GM06990 (cell line): ENCODE data around the gene GFRA1.

ENCODE experiments used
- DNase-seq: peaks from one replicate; pipeline ENCODE4 v3.0.0-alpha.2; 2011; ENCODE audit not compliant: insufficient read length; ENCODE audit errors: extremely low read depth
- H3K27me3 ChIP-seq: replicated peaks from 2 replicates; pipeline ENCODE4 v1.6.0; 2011; ENCODE audit warnings: low read length; ENCODE audit not compliant: control insufficient read depth, insufficient read depth
- H3K36me3 ChIP-seq: 2 replicates; pipeline ENCODE4 v1.5.1; 2011; ENCODE audit warnings: low read length; ENCODE audit not compliant: control insufficient read depth, insufficient read depth
- H3K4me3 ChIP-seq: replicated peaks from 2 replicates; pipeline ENCODE4 v1.5.1; 2011; ENCODE audit warnings: low read depth, mild to moderate bottlenecking, control low read depth, low read length
- TF ChIP-seq, protein P1 (sequence below): IDR thresholded peaks from 2 replicates; pipeline ENCODE4 v1.5.1; 2011; ENCODE audit warnings: low read length, control low read depth, mild to moderate bottlenecking, inconsistent platforms; ENCODE audit not compliant: insufficient read depth, poor library complexity, severe bottlenecking

Gene GFRA1

DNA sequence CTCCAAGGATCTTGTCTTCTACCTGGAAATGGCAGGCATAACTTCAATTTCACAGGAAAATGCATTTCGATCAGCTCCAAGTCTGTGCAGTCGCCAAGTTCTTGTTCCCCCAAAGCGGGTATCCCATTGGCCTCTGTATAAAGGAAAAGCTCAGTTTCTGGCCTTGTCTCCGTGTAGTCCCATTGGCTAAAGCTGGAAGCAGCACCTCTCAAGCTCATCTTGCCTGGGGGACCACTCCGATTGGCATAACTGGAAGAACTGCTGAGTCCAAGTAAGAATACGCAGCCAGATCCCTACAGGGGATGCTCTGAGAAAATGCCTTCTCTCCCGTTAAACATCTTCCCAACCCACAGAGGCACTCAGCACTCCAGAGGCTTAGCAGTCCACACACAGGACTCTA, 205.2 kb downstream of the GFRA1 start:
- DNase-seq, result no peak
- Histone ChIP-seq H3K36me3 (no peaks in the 10 kb centered on the region), H3K27me3 (no peaks in the 10 kb centered on the region; the same call in 1 of the 2 replicates), H3K4me3 (no peak overlapping the region)
- TF ChIP-seq, protein P1, sequence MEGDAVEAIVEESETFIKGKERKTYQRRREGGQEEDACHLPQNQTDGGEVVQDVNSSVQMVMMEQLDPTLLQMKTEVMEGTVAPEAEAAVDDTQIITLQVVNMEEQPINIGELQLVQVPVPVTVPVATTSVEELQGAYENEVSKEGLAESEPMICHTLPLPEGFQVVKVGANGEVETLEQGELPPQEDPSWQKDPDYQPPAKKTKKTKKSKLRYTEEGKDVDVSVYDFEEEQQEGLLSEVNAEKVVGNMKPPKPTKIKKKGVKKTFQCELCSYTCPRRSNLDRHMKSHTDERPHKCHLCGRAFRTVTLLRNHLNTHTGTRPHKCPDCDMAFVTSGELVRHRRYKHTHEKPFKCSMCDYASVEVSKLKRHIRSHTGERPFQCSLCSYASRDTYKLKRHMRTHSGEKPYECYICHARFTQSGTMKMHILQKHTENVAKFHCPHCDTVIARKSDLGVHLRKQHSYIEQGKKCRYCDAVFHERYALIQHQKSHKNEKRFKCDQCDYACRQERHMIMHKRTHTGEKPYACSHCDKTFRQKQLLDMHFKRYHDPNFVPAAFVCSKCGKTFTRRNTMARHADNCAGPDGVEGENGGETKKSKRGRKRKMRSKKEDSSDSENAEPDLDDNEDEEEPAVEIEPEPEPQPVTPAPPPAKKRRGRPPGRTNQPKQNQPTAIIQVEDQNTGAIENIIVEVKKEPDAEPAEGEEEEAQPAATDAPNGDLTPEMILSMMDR, result no peak

DNA sequence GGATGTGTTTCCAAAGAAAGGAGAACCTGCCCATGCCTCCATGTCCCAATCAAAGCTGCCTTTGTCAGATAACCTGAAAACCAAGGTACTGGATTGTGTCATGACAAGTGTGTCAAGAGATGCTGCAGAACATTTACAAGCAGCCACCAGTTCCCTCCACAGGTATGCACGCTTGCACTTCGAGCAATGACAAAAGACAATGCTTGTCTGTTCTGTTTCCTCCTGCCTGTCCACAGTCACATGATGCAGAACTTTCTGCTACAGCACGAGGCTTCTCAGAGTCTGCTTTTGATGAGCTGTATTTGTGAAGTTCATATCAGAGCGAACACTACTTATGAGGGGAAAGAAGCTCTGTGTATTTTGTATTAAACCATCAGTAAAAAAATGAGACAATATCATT, 209.9 kb downstream of the GFRA1 start:
- no peak overlapping the region for H3K4me3 ChIP-seq
- H3K36me3 ChIP-seq, result no peaks in the 10 kb centered on the region
- TF ChIP-seq, protein P1, result no peak
- no peak for DNase-seq
- no peaks in the 10 kb centered on the region for H3K27me3 ChIP-seq

DNA sequence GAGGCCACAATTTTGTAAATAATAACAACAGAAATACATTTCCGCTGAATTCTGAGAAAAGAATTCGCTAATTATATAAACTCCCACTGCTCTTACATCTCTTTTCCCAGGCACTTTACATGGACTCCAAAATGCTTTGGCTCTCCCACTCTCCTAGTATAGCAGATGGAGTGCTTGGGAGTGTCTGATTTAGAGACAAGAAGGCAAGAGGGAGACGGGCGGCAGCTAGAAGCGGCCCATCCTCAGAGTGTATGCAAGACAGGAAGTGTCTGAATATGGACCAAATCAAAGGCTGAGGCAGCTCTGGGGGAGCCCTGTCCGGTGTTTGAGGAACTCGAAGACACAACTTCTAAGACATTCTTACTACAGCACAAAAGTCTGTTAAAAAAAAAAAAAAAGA, 212.1 kb downstream of the GFRA1 start:
- no peak for DNase-seq
- Histone ChIP-seq H3K36me3 (no peaks in the 10 kb centered on the region), H3K27me3 (no peaks in the 10 kb centered on the region), H3K4me3 (no peak overlapping the region)
- TF ChIP-seq, protein P1, result no peak

DNA sequence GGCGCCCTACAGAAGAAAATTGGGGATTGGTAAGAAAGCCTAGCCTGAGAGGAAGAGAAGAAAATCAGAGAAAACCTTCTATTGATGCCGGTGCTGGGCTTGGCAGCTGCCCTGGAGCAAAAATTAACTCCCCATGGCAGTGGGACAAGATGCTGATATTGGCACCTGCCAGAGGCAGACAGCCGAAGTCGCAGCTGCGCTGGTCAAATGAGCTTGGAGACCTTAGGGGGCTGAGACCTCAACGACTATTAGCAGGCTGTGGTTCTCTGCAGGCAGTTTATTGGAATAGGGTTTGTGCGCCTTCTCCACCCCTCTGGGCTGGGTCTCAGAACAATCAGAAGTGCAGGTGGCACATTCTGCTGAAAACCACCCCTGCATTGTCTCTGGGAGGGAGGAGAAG, 213.7 kb downstream of the GFRA1 start:
- no peak for DNase-seq
- TF ChIP-seq, protein P1, result no peak
- Histone ChIP-seq H3K4me3 (no peak overlapping the region), H3K27me3 (no peaks in the 10 kb centered on the region), H3K36me3 (no peaks in the 10 kb centered on the region)

DNA sequence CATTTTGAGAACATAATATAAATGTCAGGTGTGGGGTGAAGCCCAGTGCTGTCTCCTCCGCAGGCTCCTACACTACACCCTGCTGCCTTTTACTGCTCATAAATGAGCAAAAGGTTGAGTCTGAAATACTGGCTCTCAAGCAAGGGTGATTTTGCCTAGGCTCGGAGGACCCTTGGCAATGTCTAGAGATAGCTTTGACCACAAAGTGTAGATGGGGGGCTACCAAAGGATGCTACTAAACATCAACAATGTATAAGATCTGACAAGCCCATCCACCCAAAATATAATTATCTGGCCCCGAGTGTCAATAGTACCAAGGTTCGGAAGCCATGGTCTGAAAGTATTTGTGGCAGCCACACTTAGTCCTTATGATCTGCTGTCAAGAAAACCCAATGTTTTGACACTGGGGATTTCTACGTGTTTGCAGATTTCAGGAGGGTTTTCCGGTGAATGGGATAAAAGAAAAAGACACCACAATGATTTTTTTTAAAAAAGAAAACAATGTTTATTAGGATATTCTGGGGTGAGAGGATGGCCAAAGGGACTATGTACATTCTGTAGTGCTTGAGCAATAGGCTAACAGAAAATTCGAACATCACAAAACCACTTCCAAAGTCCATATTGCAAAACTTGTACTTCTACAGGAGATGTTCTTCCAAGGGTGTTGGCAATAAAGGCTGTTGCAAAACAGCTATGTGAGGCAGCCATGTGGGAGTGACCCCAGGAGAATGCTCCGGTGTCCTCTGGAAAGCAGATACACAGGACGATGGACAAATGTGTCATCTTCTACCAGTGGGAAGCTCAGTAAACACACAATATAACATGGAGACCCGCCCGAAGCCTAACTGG, 216.3 kb downstream of the GFRA1 start:
- DNase-seq, result no peak
- H3K36me3 ChIP-seq, result no peaks in the 10 kb centered on the region
- no peak overlapping the region for H3K4me3 ChIP-seq
- no peaks in the 10 kb centered on the region for H3K27me3 ChIP-seq
- TF ChIP-seq, protein P1, result no peak
